ENCODE data around the gene HOXD12. TPM values are rescaled to one million over a fixed set of nuclear protein-coding genes. Genes with fewer than 3 reads are reported as not detected.

Gene HOXD12
- total RNA-seq, 1 donor, result not detected

GRCh38 chr2:176130957-176131847 is 31.6 kb downstream of the HOXD12 start:
- no peak for DNase-seq (ENCODE audit: low read depth)
- no peak for TF ChIP-seq CTCF (IDR thresholded peaks at IDR 0.05; ENCODE audit: insufficient read depth, low read depth, low read length)
- H3K4me3 ChIP-seq (ENCODE audit: low read depth, low read length), result peak overlapping the region; percentile 48

- TF ChIP-seq CTCF (IDR thresholded peaks at IDR 0.05; ENCODE audit: insufficient read depth, low read depth, low read length), result no peak
- H3K4me3 ChIP-seq (ENCODE audit: low read depth, low read length), result peak overlapping the region; percentile 48
These were observed 32.2 kb downstream of the HOXD12 start for GRCh38 chr2:176131848-176132158.

DNA sequence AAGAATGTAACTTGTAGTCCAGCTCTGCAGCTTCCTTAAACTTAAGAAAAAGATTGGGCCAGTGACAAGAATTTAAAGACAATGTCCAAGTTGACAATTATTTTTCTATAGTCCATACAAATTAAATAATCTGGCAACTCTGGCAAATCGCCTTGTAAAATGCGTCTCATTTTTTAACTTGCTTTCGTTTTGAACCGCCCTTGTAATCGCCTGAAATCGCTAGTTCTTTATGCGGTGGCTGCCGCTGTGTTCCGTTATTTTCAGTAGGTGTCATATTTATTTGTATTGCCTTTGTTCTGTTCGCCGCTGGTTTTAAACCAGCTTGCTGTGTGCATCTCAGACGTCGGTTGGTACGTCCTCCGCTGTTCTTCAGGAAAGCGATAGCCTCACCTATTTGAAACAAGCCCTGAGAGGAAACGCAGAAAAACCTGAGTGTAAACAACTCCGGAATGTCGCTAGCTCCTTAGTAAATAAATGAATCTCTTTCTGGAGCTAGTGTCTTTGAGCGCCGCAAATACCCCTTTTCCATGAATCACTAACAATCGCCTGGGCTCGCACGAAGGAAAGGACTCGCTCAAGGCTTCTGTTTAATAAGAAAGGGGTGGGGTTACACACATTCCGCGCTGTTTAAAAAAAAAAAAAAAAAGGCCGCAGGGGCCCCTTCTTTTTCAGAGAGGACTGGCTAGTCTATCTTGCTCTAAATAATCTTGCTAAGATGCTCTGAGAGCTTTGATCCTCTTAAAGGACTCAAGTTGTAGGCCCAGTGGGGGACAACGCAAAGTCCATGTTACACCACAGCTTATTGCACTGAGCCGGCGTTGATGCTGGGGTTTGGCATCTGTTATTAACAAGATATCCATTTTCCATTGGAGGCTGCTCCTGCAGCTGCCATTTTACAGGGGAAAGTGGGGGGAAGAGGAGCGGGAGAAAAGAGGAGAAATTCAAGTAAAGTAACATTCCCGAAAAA is 32.9 kb downstream of the HOXD12 start:
- peak; percentile 68 for DNase-seq (ENCODE audit: low read depth)
- H3K4me3 ChIP-seq (ENCODE audit: low read depth, low read length), result peak overlapping the region; percentile 48

More at GRCh38 chr2:176131848-176132158, 32.2 kb downstream of the HOXD12 start:
- DNase-seq (ENCODE audit: low read depth), result no peak

GRCh38 chr2:176133389-176133788 is 33.8 kb downstream of the HOXD12 start:
- no peak for DNase-seq (ENCODE audit: low read depth)
- H3K4me3 ChIP-seq (ENCODE audit: low read depth, low read length), result no peak overlapping the region
- TF ChIP-seq CTCF (IDR thresholded peaks at IDR 0.05; ENCODE audit: insufficient read depth, low read depth, low read length), result no peak

More for the DNA sequence above, 32.9 kb downstream of the HOXD12 start:
- no peak for TF ChIP-seq CTCF (IDR thresholded peaks at IDR 0.05; ENCODE audit: insufficient read depth, low read depth, low read length)

GRCh38 chr2:176134035-176134434 is 34.4 kb downstream of the HOXD12 start:
- no peak for DNase-seq (ENCODE audit: low read depth)
- no peak for TF ChIP-seq CTCF (IDR thresholded peaks at IDR 0.05; ENCODE audit: insufficient read depth, low read depth, low read length)

DNA sequence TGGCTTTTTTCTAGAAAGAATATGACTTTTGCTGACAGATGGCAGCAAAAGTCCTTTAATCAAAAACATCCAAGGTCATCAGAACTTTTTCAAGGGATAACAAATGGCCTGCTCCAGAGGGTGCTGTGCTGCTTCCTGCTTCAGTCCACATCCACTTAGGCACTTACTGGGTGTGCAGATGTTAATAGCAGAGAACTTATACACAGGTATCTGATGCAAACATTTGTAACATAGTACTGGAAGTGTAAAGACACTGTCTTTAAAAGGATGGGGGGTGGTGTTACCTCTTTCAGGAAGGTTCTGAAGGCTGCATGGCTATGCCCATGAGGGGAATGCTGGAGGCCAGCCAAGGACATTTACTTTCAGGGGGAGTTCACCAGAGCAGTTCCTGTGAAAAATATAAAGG is 35.4 kb downstream of the HOXD12 start:
- H3K4me3 ChIP-seq (ENCODE audit: low read depth, low read length), result no peak overlapping the region
- TF ChIP-seq CTCF (IDR thresholded peaks at IDR 0.05; ENCODE audit: insufficient read depth, low read depth, low read length), result no peak
- peak; percentile 57 for DNase-seq (ENCODE audit: low read depth)

More at GRCh38 chr2:176134035-176134434, 34.4 kb downstream of the HOXD12 start:
- H3K4me3 ChIP-seq (ENCODE audit: low read depth, low read length), result no peak overlapping the region

Measured in fibroblast of villous mesenchyme (primary cell).